ENCODE results near the gene CTDP1. TPM values are rescaled to one million over a fixed set of nuclear protein-coding genes. Genes with fewer than 3 reads are reported as not detected.

Gene CTDP1
- polyA plus RNA-seq, 1 experiment: 12.9 TPM

- H3K36me3 ChIP-seq (ENCODE audit: control insufficient read depth, insufficient read depth, low read length): no peaks in the 10 kb centered on the region
- TF ChIP-seq CTCF (IDR thresholded peaks at IDR 0.05; ENCODE audit: insufficient read depth, low read depth, low read length): no peak
- ChIA-PET CTCF (no interaction called here), POLR2A (no interaction called here)
- DNase-seq (ENCODE audit: low read depth): no peak
- H3K27me3 ChIP-seq (ENCODE audit: control insufficient read depth, insufficient read depth, low read length): no peaks in the 10 kb centered on the region
- no peak overlapping the region for H3K4me3 ChIP-seq (ENCODE audit: low read depth, low read length)
These were observed 5.7 kb downstream of the CTDP1 start for GRCh38 chr18:79685281-79685680.

- no peak for DNase-seq (ENCODE audit: low read depth)
- Histone ChIP-seq H3K4me3 (ENCODE audit: low read depth, low read length) (no peak overlapping the region), H3K27me3 (ENCODE audit: control insufficient read depth, insufficient read depth, low read length) (no peaks in the 10 kb centered on the region), H3K36me3 (ENCODE audit: control insufficient read depth, insufficient read depth, low read length) (no peaks in the 10 kb centered on the region)
- TF ChIP-seq CTCF (IDR thresholded peaks at IDR 0.05; ENCODE audit: insufficient read depth, low read depth, low read length): no peak
- POLR2A ChIA-PET: no interaction called here
- CTCF ChIA-PET: no interaction called here
These were observed 6.4 kb downstream of the CTDP1 start for GRCh38 chr18:79685971-79686370.

GRCh38 chr18:79687806-79688205, 8.2 kb downstream of the CTDP1 start:
- Histone ChIP-seq H3K27me3 (ENCODE audit: control insufficient read depth, insufficient read depth, low read length) (no peaks in the 10 kb centered on the region), H3K36me3 (ENCODE audit: control insufficient read depth, insufficient read depth, low read length) (no peaks in the 10 kb centered on the region), H3K4me3 (ENCODE audit: low read depth, low read length) (no peak overlapping the region)
- DNase-seq (ENCODE audit: low read depth): no peak
- TF ChIP-seq CTCF (IDR thresholded peaks at IDR 0.05; ENCODE audit: insufficient read depth, low read depth, low read length): no peak
- ChIA-PET POLR2A (no interaction called here), CTCF (no interaction called here)

GRCh38 chr18:79690071-79690470, 10.5 kb downstream of the CTDP1 start:
- H3K36me3 ChIP-seq (ENCODE audit: control insufficient read depth, insufficient read depth, low read length): no peaks in the 10 kb centered on the region
- DNase-seq (ENCODE audit: low read depth): no peak
- ChIA-PET POLR2A (no interaction called here), CTCF (no interaction called here)
- H3K4me3 ChIP-seq (ENCODE audit: low read depth, low read length): no peak overlapping the region
- no peaks in the 10 kb centered on the region for H3K27me3 ChIP-seq (ENCODE audit: control insufficient read depth, insufficient read depth, low read length)
- TF ChIP-seq CTCF (IDR thresholded peaks at IDR 0.05; ENCODE audit: insufficient read depth, low read depth, low read length): no peak

GRCh38 chr18:79690586-79691482, 11.2 kb downstream of the CTDP1 start:
- Histone ChIP-seq H3K36me3 (ENCODE audit: control insufficient read depth, insufficient read depth, low read length) (peaks cover 4% of the 10 kb centered on the region), H3K4me3 (ENCODE audit: low read depth, low read length) (no peak overlapping the region), H3K27me3 (ENCODE audit: control insufficient read depth, insufficient read depth, low read length) (no peaks in the 10 kb centered on the region)
- no peak for DNase-seq (ENCODE audit: low read depth)
- CTCF ChIA-PET: no interaction called here
- POLR2A ChIA-PET: no interaction called here
- TF ChIP-seq CTCF (IDR thresholded peaks at IDR 0.05; ENCODE audit: insufficient read depth, low read depth, low read length): no peak
